OCI-LY1 (cell line): ENCODE measurements around the gene TNS1.

Source experiments
- CTCF ChIP-seq: fragments of 200-600 bp; sonication (generic), shearing (Covaris generic); IDR thresholded peaks from 2 replicates; pipeline ENCODE4 v1.5.1; 2017; ENCODE audit warnings: mild to moderate bottlenecking, antibody characterized with exemption, low read length, moderate library complexity, mixed read lengths
- EZH2 ChIP-seq: fragments of 200-600 bp; sonication (generic), shearing (Covaris generic); IDR thresholded peaks from 2 replicates; pipeline ENCODE4 v1.8.0; 2017; ENCODE audit warnings: borderline replicate concordance, mixed run types, mild to moderate bottlenecking, antibody characterized with exemption, low read length, moderate library complexity, mixed read lengths

DNA sequence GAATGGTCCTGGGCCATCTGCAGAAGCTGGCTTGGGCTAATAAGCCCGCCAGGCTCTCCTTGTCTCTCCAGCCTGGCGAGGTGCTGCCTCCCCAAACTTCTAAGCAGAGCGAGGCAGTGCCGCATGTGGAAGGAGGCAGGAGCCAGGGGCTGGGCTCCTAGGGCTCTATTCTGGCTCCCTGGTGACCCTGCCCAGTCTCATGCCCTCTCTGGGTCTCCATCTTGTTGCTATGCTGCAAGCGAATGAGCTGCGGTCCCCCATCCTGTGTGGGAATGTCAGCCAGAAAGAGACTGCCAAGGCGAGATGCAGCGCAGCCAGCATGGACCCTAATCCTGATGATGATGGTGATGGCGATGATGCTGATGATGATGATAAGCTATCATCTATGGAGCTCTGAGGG is 48.7 kb downstream of the TNS1 start:
- TF ChIP-seq CTCF (no peak), EZH2 (no peak)
